Breast epithelium (tissue), 3 donors: ENCODE measurements around the gene SRRM3.
"Not testable (repeated sequence)": the region's sequence is repeated elsewhere in the genome, so short reads cannot be mapped to it uniquely, and the experiment has no call there.

Experiments
- CTCF ChIP-seq, 3 donors: fragments of 450-650 bp; IDR thresholded peaks; one replicate each; pipeline ENCODE4 v1.5.1; 2016 to 2017; ENCODE audit warnings: antibody characterized with exemption in 3 of 3, mild to moderate bottlenecking in 3 of 3, moderate library complexity in 3 of 3
- POLR2AphosphoS5 ChIP-seq, 3 donors: sonication (generic); formaldehyde crosslinking; IDR thresholded peaks; one replicate each; pipeline ENCODE4 v1.6.1; 2017; ENCODE audit warnings: antibody characterized with exemption in 3 of 3

DNA sequence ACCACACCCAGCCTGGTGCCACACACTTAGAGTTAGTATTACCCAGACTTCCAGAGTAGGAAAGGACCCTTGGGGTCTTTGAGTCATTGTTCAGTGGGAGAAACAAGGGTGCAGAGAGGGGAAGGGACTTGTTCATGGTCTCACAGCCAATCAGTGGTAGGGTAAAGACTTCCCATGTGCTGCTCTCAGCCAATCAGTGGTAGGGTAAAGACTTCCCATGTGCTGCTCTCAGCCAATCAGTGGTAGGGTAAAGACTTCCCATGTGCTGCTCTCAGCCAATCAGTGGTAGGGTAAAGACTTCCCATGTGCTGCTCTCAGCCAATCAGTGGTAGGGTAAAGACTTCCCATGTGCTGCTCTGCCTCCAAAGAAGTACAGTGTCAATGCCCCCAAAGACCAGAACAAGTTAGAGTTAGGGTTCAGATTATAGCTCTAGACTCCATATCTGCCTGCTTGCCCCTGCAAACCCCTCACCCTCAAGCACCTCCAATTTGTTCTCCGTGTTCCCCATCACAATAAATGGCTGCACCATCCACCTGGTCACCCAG, 25.3 kb downstream of the SRRM3 start:
- TF ChIP-seq CTCF, POLR2AphosphoS5 (IDR thresholded peaks at IDR 0.05): not testable (repeated sequence)
